ENCODE data around the gene PPIAL4G.
"Not testable (repeated sequence)": the region's sequence is repeated elsewhere in the genome, so short reads cannot be mapped to it uniquely, and the experiment has no call there.

PPIAL4G gene

GRCh38 chr1:148483029-148483428 lies at the start of gene PPIAL4G:
TSS of gene PPIAL4G (minus strand) at chr1:148483302. CDS start at chr1:148483252, 50 bp downstream.
- H3K27ac Mint-ChIP-seq; H3K27me3 Mint-ChIP-seq (ENCODE audit: low read depth); H3K4me1 Mint-ChIP-seq (ENCODE audit: low read depth); H3K4me3 Mint-ChIP-seq; DNase-seq (ENCODE audit: low spot score); H3K9me3 Mint-ChIP-seq; H3K36me3 Mint-ChIP-seq (ENCODE audit: low read depth): not testable (repeated sequence)

DNA sequence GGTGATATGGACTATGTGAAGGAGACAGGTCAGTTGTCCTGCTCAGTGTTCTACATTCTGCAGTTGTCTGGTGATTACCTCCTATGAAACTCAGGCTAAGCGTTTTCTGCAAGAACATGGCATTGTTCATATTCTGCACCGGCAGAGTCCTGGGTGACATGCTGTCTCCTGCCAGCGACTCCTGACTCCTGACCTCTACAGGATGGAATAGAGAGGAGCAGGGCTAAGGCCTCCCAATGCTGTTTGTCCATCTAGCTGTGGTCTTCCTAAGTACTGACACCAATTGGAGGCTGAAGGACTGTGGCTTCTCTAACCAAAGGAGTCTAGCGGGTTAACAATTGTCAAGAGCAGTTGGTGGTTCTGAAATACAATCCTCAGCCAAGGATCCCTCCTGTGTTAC lies 49.1 kb upstream of the PPIAL4G start:
- not testable (repeated sequence) for H3K27ac Mint-ChIP-seq; H3K36me3 Mint-ChIP-seq (ENCODE audit: low read depth); H3K4me3 Mint-ChIP-seq; H3K9me3 Mint-ChIP-seq; DNase-seq (ENCODE audit: low spot score); H3K27me3 Mint-ChIP-seq (ENCODE audit: low read depth); H3K4me1 Mint-ChIP-seq (ENCODE audit: low read depth)

DNA sequence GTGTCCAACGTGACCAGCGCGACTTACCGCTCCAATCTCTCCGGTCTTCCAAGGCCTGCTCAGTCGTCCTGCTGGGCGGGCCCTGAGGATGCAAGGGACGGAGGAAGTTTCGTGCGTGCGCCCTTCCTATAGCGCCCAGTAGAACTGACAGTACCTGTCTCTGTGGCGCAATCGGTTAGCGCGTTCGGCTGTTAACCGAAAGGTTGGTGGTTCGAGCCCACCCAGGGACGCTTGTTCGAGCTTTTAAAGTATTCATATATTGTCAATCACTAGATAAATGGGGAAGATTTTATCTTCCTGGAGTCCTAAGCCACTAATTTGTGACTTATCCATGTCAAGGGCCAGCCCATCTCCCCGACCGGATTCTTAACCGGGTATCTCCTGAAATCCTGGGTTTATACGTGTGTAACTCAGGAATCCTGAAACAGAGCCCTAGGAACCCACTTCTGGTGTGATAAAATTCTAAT lies 46.0 kb upstream of the PPIAL4G start:
- not testable (repeated sequence) for H3K27me3 Mint-ChIP-seq (ENCODE audit: low read depth); H3K4me1 Mint-ChIP-seq (ENCODE audit: low read depth); H3K9me3 Mint-ChIP-seq; H3K36me3 Mint-ChIP-seq (ENCODE audit: low read depth)
- DNase-seq (ENCODE audit: low spot score), result peak; percentile 59
- Mint-ChIP-seq H3K27ac (peak overlapping the region; percentile 63), H3K4me3 (peak overlapping the region; percentile 80)

GRCh38 chr1:148528591-148528990 lies 45.5 kb upstream of the PPIAL4G start:
- not testable (repeated sequence) for H3K27me3 Mint-ChIP-seq (ENCODE audit: low read depth); H3K36me3 Mint-ChIP-seq (ENCODE audit: low read depth); H3K27ac Mint-ChIP-seq; DNase-seq (ENCODE audit: low spot score); H3K4me1 Mint-ChIP-seq (ENCODE audit: low read depth); H3K9me3 Mint-ChIP-seq; H3K4me3 Mint-ChIP-seq

- H3K27me3 Mint-ChIP-seq (ENCODE audit: low read depth); H3K4me1 Mint-ChIP-seq (ENCODE audit: low read depth); DNase-seq (ENCODE audit: low spot score); H3K9me3 Mint-ChIP-seq; H3K4me3 Mint-ChIP-seq; H3K36me3 Mint-ChIP-seq (ENCODE audit: low read depth); H3K27ac Mint-ChIP-seq: not testable (repeated sequence)
Observed at GRCh38 chr1:148526587-148526986, 43.5 kb upstream of the PPIAL4G start.

DNA sequence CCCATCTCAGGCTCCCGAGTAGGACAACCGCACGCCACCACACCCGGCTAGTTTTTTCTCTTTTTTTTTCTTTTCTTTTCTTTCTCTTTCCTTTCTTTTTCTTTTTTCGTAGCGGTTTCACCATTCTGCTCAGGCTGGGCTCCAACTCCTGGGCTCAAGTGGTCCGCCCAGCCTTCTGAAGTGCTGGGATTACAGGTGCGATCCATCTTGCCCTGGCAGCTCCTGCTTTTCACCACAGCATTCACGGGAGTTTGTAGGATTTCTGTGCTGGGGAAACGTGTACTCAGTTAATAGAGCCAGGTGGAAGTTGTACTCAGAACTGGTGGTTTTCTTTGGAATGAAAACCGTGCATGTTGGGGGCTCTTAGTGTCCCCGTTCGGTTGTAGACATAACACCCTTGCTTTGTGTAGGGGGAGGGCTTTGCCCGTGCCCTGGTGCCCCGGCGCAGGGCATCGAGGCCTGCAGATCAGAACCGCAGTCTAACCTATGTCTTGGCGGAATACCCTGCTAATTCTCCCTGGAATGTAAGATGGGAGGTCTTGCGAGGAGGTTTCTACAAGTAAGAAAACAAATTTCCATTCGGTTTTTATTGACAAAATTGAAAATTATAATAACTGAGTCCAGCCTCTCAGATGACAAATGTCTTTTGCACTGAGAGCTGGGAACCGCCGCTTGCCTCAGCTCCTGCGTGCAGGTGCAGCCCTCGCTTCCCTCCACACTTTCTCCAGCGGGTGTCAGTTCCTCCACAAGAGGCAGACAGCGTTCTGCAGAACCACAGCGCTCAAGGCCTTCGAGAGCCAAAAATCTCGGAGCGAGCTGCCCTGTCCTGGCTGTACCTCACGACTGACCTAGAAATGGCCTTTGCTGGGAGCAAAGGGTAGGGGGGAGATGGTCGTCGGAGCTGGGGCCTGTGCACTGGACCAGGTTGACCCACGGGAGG lies 40.4 kb upstream of the PPIAL4G start:
- H3K9me3 Mint-ChIP-seq; H3K36me3 Mint-ChIP-seq (ENCODE audit: low read depth); H3K4me1 Mint-ChIP-seq (ENCODE audit: low read depth); H3K27me3 Mint-ChIP-seq (ENCODE audit: low read depth): not testable (repeated sequence)
- peak; percentile 24 for DNase-seq (ENCODE audit: low spot score)
- peak overlapping the region; percentile 99 for H3K27ac Mint-ChIP-seq
- peak overlapping the region; percentile 87 for H3K4me3 Mint-ChIP-seq

GRCh38 chr1:148522561-148523204 lies 39.6 kb upstream of the PPIAL4G start:
- Mint-ChIP-seq H3K4me3 (peak overlapping the region; percentile 87), H3K27ac (peak overlapping the region; percentile 99)
- not testable (repeated sequence) for H3K9me3 Mint-ChIP-seq; H3K36me3 Mint-ChIP-seq (ENCODE audit: low read depth); H3K4me1 Mint-ChIP-seq (ENCODE audit: low read depth); H3K27me3 Mint-ChIP-seq (ENCODE audit: low read depth)
- peak; percentile 92 for DNase-seq (ENCODE audit: low spot score)

DNA sequence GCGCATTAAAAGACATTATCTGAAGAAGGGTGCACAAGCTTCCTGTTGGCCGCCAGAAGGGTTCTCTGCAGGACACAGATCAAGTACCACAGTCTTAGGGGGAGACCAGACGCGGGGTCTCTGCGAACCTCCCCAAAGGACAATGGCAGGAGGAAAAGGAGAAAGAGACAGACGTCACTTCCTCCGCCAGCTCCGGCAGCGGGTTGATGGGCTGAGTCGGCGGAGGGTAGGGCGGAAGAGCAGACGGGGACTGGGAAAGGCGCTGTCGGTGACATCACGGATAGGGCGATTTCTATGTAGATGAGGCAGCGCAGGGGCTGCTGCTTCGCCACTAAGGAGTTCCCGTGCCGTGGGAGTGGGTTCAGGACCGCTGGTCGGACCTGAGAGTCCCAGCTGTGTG lies 39.0 kb upstream of the PPIAL4G start:
- H3K27me3 Mint-ChIP-seq (ENCODE audit: low read depth); H3K4me1 Mint-ChIP-seq (ENCODE audit: low read depth); H3K9me3 Mint-ChIP-seq; H3K36me3 Mint-ChIP-seq (ENCODE audit: low read depth): not testable (repeated sequence)
- peak; percentile 85 for DNase-seq (ENCODE audit: low spot score)
- Mint-ChIP-seq H3K4me3 (peak overlapping the region; percentile 87), H3K27ac (peak overlapping the region; percentile 99)

DNA sequence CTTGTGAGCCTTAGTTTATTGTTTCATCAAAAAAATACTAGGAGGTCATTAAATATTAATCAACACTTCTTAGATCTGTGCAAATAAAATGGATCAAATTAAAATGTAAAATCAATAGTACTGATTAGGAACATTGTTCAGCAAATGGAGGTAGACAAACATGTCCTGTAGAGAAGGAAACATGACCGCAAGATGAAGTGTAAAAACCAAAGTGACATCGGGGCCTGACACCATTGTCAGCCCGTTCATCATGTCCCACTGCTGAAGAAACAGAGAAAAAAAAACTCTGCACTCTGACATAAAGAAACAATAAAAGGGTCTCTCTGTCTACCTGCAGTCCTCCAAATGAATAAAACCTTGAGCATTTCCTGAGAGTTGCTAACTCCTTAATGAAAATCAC lies 31.2 kb upstream of the PPIAL4G start:
- not testable (repeated sequence) for H3K4me3 Mint-ChIP-seq; DNase-seq (ENCODE audit: low spot score); H3K27me3 Mint-ChIP-seq (ENCODE audit: low read depth); H3K36me3 Mint-ChIP-seq (ENCODE audit: low read depth); H3K27ac Mint-ChIP-seq; H3K9me3 Mint-ChIP-seq
- peaks cover 13% of the 10 kb centered on the region for H3K4me1 Mint-ChIP-seq (ENCODE audit: low read depth)

GRCh38 chr1:148512571-148513184 lies 29.6 kb upstream of the PPIAL4G start:
- not testable (repeated sequence) for H3K27me3 Mint-ChIP-seq (ENCODE audit: low read depth); H3K9me3 Mint-ChIP-seq; H3K4me3 Mint-ChIP-seq; H3K27ac Mint-ChIP-seq; H3K36me3 Mint-ChIP-seq (ENCODE audit: low read depth)
- H3K4me1 Mint-ChIP-seq (ENCODE audit: low read depth), result peaks cover 10% of the 10 kb centered on the region
- peak; percentile 28 for DNase-seq (ENCODE audit: low spot score)

- H3K4me1 Mint-ChIP-seq (ENCODE audit: low read depth); H3K9me3 Mint-ChIP-seq; H3K27ac Mint-ChIP-seq: not testable (repeated sequence)
Observed at GRCh38 chr1:148493933-148494332, 10.8 kb upstream of the PPIAL4G start.

DNA sequence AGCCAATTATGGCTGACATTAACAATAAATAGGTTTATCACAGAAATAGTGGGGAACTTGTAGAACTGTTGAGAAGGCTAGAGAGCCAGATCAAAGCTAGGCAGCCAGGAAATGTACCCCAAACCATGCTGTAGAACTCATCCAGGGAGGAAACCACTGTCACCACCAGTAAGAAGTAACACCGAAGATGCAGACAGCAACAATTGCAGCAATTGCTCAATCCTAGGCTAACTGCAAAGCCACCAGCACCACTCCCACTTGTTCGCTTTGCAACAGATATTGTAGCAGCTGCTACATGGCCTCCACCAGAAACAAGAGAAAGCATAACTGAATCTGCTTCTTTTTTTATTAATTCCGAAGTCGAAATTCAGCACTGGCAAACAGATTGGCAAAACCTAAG lies 2.0 kb downstream of the PPIAL4G start:
- H3K27me3 Mint-ChIP-seq (ENCODE audit: low read depth); H3K4me1 Mint-ChIP-seq (ENCODE audit: low read depth); H3K36me3 Mint-ChIP-seq (ENCODE audit: low read depth); H3K9me3 Mint-ChIP-seq; H3K27ac Mint-ChIP-seq: not testable (repeated sequence)
- peak; percentile 21 for DNase-seq (ENCODE audit: low spot score)
- peak overlapping the region; percentile 12 for H3K4me3 Mint-ChIP-seq

More at GRCh38 chr1:148493933-148494332, 10.8 kb upstream of the PPIAL4G start:
- not testable (repeated sequence) for H3K27me3 Mint-ChIP-seq (ENCODE audit: low read depth); H3K36me3 Mint-ChIP-seq (ENCODE audit: low read depth); DNase-seq (ENCODE audit: low spot score); H3K4me3 Mint-ChIP-seq

GRCh38 chr1:148459694-148460093 lies 23.4 kb downstream of the PPIAL4G start:
- not testable (repeated sequence) for H3K27me3 Mint-ChIP-seq (ENCODE audit: low read depth); H3K9me3 Mint-ChIP-seq; H3K4me1 Mint-ChIP-seq (ENCODE audit: low read depth); H3K36me3 Mint-ChIP-seq (ENCODE audit: low read depth); H3K27ac Mint-ChIP-seq; DNase-seq (ENCODE audit: low spot score)
- peak overlapping the region; percentile 54 for H3K4me3 Mint-ChIP-seq

DNA sequence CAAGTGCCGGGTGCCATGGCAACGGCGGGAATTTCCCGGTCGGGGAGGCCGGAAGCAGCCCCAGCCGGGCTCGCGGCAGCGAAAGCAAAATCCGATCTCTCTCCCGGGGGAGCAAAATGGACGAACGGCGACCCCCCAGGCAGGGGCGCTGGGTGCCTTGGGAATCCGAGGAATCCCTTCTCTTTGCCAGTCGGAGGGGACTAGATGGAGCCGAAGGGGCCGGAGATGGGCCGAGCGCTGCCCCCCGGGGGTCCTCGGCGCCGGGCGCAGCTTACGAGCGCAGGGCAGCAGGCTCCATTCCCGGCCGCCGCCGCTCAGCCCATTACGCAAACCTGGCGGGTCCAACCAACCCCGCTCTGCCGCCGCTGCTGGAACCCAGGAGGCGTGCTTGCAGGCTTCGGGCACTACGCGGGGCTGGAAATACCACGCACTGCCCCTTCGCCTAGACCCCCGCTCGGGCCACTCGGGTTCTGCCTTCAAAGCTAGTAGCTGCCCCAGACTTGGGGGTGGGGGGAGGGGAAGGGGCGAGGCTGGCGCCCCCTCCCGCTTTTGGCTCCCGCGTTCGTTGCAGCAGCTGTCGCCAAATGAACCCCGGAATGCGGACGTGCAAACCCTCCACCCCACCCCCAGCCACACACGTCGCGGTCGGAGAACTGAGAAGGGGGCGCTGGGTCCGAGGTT lies 24.1 kb downstream of the PPIAL4G start:
- DNase-seq (ENCODE audit: low spot score), result peak; percentile 39
- peak overlapping the region; percentile 65 for H3K4me3 Mint-ChIP-seq
- not testable (repeated sequence) for H3K27me3 Mint-ChIP-seq (ENCODE audit: low read depth); H3K4me1 Mint-ChIP-seq (ENCODE audit: low read depth); H3K36me3 Mint-ChIP-seq (ENCODE audit: low read depth); H3K9me3 Mint-ChIP-seq
- peak overlapping the region; percentile 73 for H3K27ac Mint-ChIP-seq

Measured in T-helper 2 cell treated with Interferon-gamma antibody and Interleukin-4, amounts not matched to agents 5 μg/mL and 100 μg/mL, for 36 hours (primary cell).